ENCODE results near the gene SEC23B. TPM values are rescaled to one million over a fixed set of nuclear protein-coding genes. Genes with fewer than 3 reads are reported as not detected.

The SEC23B gene
- total and polyA plus RNA-seq, 4 donors: 12.8 to 54.3 (median 34.8) TPM

DNA sequence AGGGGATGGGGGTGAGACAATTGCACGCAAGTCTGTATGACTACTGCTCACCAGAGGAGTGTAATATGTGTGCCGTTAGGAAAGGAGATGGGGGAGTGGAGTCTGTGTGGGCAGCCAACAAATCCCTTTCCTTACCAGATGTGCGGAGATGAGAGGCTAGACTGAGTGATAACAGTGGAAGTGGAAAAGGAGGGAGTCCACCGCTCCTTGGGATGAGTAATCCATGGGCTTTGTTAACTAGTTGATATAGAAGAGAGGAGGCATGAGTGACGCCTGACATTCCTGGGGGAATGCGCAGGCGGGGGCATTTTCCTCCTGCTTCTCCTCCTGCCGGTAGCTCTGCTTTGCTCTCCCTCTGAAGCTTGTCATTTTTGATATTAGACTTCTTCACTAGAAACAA, 46.0 kb downstream of the SEC23B start:
- WGBS: 98% methylated on average over 8 of the region's 8 CpGs
- Histone ChIP-seq H3K27me3 (ENCODE audit: control insufficient read depth in 4 of 4, insufficient read depth in 4 of 4, low read length in 3 of 4) (no peaks in the 10 kb centered on the region), H3K9ac (ENCODE audit: low read depth in 1 of 2, low read length in 2 of 2) (no peak overlapping the region), H3K9me3 (ENCODE audit: control insufficient read depth in 4 of 4, low read length in 3 of 4) (no peaks in the 10 kb centered on the region), H3K4me1 (ENCODE audit: control insufficient read depth in 4 of 4, insufficient read depth in 4 of 4, low read length in 3 of 4) (no peaks in the 10 kb centered on the region), H3K4me3 (ENCODE audit: low read depth in 1 of 3, low read length in 3 of 3) (no peak overlapping the region), H3K36me3 (ENCODE audit: control insufficient read depth in 4 of 4, insufficient read depth in 3 of 4, low read depth in 1 of 4, low read length in 3 of 4) (peaks cover 6 to 64% (median 54%) of the 10 kb centered on the region in 4 donors), H3K27ac (ENCODE audit: low read depth in 1 of 2, low read length in 2 of 2) (no peak overlapping the region)
- TF ChIP-seq HNF4G (IDR thresholded peaks at IDR 0.05) (no peak), JUND (IDR thresholded peaks at IDR 0.05) (no peak), HNF4A (conservative IDR thresholded peaks at IDR 0.05) (no peak), YY1 (IDR thresholded peaks at IDR 0.05) (no peak), ATF3 (IDR thresholded peaks at IDR 0.05) (no peak), MAX (IDR thresholded peaks at IDR 0.05) (no peak), REST (IDR thresholded peaks at IDR 0.05) (no peak), EGR1 (IDR thresholded peaks at IDR 0.05; ENCODE audit: low read depth in 2 of 2) (no peak), GABPA (IDR thresholded peaks at IDR 0.05 in 1 of 2, conservative IDR thresholded peaks at IDR 0.05 in 1 of 2) (no peak), TAF1 (conservative IDR thresholded peaks at IDR 0.05) (no peak), RAD21 (IDR thresholded peaks at IDR 0.05) (no peak), FOXA1 (IDR thresholded peaks at IDR 0.05) (no peak), SP1 (IDR thresholded peaks at IDR 0.05) (no peak), NR2F2 (IDR thresholded peaks at IDR 0.05) (no peak), FOXA2 (IDR thresholded peaks at IDR 0.05) (no peak), RXRA (IDR thresholded peaks at IDR 0.05) (no peak)
- TF ChIP-seq, protein P1, sequence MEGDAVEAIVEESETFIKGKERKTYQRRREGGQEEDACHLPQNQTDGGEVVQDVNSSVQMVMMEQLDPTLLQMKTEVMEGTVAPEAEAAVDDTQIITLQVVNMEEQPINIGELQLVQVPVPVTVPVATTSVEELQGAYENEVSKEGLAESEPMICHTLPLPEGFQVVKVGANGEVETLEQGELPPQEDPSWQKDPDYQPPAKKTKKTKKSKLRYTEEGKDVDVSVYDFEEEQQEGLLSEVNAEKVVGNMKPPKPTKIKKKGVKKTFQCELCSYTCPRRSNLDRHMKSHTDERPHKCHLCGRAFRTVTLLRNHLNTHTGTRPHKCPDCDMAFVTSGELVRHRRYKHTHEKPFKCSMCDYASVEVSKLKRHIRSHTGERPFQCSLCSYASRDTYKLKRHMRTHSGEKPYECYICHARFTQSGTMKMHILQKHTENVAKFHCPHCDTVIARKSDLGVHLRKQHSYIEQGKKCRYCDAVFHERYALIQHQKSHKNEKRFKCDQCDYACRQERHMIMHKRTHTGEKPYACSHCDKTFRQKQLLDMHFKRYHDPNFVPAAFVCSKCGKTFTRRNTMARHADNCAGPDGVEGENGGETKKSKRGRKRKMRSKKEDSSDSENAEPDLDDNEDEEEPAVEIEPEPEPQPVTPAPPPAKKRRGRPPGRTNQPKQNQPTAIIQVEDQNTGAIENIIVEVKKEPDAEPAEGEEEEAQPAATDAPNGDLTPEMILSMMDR (IDR thresholded peaks at IDR 0.05; ENCODE audit: low read depth, low read length, missing input control): no peak
- TF ChIP-seq, protein P2, sequence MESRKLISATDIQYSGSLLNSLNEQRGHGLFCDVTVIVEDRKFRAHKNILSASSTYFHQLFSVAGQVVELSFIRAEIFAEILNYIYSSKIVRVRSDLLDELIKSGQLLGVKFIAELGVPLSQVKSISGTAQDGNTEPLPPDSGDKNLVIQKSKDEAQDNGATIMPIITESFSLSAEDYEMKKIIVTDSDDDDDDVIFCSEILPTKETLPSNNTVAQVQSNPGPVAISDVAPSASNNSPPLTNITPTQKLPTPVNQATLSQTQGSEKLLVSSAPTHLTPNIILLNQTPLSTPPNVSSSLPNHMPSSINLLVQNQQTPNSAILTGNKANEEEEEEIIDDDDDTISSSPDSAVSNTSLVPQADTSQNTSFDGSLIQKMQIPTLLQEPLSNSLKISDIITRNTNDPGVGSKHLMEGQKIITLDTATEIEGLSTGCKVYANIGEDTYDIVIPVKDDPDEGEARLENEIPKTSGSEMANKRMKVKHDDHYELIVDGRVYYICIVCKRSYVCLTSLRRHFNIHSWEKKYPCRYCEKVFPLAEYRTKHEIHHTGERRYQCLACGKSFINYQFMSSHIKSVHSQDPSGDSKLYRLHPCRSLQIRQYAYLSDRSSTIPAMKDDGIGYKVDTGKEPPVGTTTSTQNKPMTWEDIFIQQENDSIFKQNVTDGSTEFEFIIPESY (IDR thresholded peaks at IDR 0.05): no peak
- DNase-seq (ENCODE audit: low spot score): no peak
